HG02981 (cell line): ENCODE data around the gene GLI3.

Source experiments
- ATAC-seq: cut with Tn5 transposase; IDR thresholded peaks from one replicate; pipeline ENCODE4 v1.9.1; 2021; ENCODE audit warnings: mild to moderate bottlenecking, moderate library complexity; ENCODE audit not compliant: unreplicated experiment

GLI3 gene

DNA sequence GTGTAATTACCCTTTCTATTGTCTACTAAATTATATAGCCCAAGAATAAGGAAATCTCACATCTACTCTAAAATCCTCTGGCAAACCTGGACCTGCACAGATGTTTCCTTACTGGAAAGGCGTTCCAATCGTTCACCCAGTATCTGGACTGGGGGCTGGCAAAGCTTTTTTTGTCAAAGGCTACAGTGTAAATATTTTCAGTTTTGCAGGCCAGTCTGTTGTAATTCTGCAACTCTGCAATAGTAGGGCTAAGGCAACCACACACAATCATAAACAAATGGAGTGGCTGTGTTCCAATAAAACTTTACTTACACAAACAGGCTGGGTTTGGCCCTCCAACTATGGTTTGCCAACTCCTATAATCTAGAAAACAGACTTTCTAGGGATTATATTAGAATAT is 56.2 kb downstream of the GLI3 start:
- no peak for ATAC-seq

GRCh38 chr7:42176724-42177101 is 60.3 kb downstream of the GLI3 start:
- no peak for ATAC-seq

GRCh38 chr7:42175834-42176723 is 60.9 kb downstream of the GLI3 start:
- no peak for ATAC-seq

GRCh38 chr7:42174391-42174912 is 62.6 kb downstream of the GLI3 start:
- ATAC-seq = no peak

GRCh38 chr7:42170724-42171123 is 66.3 kb downstream of the GLI3 start:
- ATAC-seq = no peak

DNA sequence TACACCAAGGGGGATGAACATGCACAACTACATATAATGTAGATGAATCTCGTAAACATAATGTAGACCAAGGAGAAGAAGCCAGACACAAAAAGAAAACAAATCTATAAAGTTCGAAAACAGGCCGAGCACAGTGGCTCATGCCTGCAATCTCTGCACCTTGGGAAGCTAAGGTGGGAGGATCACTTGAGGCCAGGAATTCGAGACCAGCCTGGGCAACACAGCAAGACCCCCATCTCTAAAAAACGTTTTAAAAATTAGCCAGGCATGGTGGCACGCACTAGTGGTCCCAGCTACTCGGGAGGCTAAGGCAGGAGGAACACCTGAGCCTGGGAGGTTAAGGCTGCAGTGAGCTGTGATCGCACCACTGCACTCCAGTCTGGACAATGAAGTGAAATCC is 68.5 kb downstream of the GLI3 start:
- no peak for ATAC-seq

DNA sequence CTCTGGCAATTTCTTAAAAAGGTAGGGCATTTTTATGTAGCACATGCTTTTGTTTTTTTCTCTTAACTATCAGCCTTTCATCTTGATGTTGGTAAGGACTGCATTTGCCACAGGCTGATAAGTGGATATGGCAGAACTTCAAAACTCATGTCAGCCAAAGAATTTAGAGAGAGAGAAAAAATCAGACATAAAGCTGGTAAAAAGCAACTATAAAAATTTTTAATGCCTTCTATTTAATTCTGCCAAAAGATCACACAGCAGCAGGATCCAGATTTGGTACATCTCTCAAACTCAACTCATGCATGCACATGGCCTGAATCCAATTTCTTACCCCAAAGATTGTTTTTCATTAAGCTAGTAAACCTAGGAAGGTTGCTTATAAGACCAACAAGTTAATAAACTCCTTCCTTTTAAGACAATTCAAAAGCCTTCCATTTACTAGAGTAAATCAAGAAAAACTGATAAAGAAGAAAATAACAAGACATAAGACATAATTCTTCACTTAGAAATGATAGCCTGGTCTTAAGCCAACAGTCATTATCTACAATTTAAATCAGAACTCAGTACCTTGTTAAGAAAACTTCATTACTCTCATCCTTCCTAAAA is 69.3 kb downstream of the GLI3 start:
- ATAC-seq = no peak

- no peak for ATAC-seq
These were observed 69.8 kb downstream of the GLI3 start for GRCh38 chr7:42167206-42167605.

DNA sequence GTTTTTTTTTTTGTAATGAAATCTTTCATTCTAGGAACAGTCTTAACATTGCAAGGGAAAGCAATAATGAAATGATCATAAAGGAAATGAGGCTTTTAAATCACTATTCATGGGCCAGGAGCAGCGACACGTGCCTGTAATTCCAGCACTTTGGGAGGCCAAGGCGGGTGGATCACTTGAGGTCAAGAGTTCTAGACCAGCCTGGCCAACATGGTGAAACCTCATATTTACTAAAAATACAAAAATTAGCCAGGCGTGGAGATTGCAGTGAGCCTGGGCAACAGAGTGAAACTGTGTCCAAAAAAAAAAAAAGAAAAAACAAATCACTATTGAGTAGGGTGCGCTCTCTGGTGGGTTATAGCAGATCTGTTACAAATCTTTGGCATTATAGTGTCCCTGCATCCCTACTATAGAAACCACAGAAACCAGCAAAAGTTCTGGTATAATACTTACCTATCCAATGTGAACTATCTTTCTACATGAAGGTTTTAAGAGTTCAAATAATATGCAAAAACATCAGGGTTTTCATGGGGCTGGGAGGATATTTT is 72.1 kb downstream of the GLI3 start:
- ATAC-seq = no peak

DNA sequence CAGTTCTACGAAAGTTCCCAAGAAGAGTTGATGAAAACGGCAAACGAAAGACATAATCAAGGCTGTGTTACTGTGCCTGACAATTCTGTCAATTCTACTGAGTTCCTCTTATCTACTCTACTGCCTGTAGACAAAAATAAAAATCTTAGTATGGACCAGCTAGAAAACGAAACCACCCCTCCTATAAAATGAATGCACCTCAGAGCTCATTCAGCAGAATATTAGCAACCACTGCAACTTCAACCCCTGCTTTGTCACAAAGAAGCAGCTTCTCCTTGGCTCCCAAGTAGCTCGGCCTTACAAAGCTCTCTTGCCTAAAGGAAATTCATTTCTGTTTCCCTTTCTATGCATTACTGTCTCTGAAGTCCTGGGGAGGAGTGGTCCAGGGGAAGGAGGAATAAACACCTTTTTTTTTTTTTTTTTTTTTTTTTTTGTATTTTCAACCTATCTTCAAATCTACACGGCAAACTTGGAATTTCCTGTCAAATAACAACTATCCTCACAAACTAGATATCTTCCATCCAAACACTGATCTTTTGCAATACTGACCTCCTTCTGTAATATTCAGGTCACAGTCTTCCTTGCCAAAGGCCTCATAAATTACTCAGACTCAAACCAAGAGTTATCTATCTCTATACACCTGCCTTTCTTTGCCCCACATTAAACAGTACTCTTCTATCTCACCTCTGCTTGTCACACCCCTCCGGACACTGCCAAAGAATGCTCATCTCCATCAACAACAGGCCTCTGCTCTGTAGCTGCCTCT is 74.3 kb downstream of the GLI3 start:
- no peak for ATAC-seq

DNA sequence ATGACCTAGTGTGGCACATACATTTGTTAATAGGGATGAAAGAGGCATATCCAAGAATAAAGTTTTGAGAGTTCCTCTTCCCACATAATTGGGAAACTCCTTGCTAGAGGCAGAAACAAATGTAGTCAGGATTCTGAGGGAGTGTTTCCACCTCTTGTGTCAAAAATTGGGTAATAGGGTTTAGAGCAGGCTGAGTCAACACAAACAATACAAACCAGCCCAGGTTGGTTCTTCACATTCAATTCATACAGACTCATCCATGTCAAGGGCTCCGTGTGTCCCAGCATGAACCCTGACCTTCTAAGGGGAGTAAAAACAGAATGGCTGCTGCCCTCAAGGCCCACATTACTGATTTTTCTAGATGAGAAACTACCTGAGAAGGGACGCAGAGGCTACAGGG is 75.3 kb downstream of the GLI3 start:
- ATAC-seq = no peak

GRCh38 chr7:42161110-42161509 is 75.9 kb downstream of the GLI3 start:
- ATAC-seq = no peak

DNA sequence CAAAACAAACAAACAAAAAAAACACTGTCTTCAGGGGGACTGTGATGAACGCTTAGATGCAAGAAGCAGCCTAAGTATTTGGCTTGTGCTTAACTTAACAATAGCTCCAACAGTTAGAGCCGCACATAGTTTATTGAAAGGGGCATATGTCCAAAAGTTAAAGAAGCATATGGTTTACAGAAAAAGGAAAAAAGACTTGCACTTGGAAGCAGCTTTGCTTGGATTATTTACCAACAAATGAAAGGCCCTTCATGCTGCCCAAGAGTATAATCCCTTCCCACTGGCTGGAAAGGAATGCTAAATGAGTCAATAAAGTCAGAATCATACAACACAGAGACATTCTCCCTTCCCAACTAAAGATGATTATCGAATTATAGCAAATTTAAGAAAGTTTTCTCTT is 77.9 kb downstream of the GLI3 start:
- no peak for ATAC-seq

DNA sequence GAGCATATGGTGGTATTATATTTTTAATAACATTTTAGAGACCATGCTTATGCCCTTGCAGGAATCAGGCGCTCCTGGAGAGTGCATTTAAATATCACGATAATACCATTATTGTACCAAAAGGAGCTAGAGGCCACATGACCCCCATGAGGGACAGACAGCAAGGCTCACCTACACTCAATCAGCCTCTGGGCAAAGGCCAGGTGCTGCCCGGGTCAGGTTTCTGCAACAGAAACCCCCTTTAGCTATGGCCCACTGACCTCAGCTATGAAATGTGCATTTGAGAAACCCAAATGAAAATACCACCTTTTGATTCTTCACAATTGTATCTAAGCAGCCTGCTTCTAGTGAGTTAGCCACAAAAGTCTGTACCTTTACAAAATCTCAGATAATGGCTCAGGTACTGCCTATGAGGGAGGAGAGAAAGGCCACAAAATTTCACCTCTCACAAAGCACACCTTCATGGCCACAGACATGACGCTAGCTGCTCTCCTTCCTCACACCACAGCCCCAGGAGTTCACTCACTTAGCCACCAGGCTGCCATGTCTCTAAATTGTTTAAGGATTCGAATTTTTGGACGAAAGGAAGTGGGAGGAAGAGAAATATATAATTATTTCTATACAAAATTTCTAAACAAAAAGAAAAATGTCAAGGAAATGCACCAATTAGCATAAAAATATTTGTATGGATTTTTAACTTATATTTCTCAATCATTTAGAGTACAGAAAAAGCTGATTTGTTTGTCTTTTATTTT is 79.9 kb downstream of the GLI3 start:
- ATAC-seq = no peak

GRCh38 chr7:42156291-42156865 is 80.6 kb downstream of the GLI3 start:
- no peak for ATAC-seq

DNA sequence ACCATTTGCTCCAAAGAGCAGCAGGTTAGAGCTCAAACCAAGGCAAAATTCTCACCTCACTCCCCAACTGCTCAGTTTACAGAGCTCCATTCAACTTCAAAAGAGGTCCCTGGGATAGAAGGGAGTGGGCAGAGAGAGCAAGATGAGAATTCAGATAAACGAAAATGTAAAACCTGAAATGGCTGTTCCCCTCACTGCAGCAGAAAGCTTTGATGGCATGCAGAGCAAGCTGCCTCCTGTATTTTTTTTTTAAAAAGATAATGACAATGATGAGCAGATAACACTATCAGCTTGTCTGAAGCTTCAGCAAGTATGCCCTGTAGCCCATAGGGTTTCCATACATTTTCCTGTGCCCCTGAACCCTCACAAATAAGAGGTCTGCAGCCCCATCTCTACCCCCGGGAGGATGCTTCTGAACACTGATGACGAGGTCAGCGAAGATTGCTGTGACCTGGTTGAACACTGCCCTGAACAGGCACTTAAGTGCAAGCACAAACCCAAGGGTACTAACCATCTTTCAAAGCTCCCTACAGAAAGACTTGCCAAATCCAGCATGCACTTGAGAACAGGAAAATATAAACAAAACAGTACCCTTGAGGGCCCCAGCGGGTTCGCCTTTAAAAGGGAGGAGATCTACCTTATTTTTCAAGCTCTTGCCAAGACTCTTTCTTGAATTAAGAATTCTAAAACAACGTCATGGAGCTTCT is 81.3 kb downstream of the GLI3 start:
- ATAC-seq = no peak

GRCh38 chr7:42154173-42154572 is 82.8 kb downstream of the GLI3 start:
- no peak for ATAC-seq

DNA sequence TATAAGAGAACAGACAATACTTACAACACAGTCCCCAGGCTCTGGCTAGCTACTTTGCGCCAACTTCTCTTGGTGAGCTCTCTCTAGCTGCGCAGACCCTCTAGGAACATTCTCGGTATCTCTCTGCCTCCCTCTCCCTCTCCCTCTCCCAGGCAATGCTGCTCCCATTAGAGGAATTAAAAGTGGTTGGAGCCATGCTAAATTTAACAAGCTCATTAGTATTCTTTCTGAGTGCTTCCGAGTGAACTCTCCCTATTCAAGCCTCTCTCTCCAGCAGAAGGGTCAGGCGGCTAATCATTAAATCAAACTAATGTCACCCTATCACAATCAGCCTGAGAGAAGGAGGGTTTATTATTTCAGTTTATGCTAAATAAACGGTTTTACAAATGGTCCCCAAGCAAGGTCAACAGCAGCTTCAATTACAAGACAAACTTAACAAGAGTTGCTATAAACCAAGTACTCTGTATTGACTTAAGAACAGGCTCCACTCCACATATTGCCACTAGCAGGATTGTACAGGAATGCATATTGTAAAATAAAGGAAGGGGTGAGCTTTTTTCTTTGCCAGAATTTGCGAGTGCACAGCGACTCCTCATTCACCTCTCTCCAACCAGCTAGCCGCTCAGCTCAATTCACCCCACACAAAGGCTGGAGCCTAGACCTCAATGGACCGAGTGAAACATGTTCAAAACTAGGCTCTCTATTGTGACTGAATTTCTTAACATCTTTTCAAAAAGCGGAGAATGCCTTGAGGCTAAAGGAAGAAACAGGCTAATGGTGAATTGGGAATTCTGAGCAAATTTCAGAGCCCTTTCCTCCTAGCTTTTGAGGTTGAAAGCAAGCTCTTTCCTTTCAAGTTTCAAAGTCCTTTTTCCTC is 84.4 kb downstream of the GLI3 start:
- no peak for ATAC-seq

- ATAC-seq = no peak
These were observed 85.7 kb downstream of the GLI3 start for GRCh38 chr7:42151309-42151708.
